Osteocyte (in vitro differentiated cells): ENCODE measurements around the gene NINJ2. TPM values are rescaled to one million over a fixed set of nuclear protein-coding genes. Genes with fewer than 3 reads are reported as not detected.
A peak's percentile ranks its signal among the peaks of the same experiment; 100 is the strongest.

Experiments
- DNase-seq: peaks from one replicate; pipeline ENCODE4 v3.0.0; 2021; ENCODE audit warnings: mixed read lengths; ENCODE audit not compliant: unreplicated experiment; ENCODE audit errors: extremely low spot score
- H3K27ac Mint-ChIP-seq: one replicate; pipeline ENCODE4 v1.8.0; 2021; ENCODE audit warnings: mild to moderate bottlenecking, mixed read lengths; ENCODE audit not compliant: unreplicated experiment
- H3K27me3 Mint-ChIP-seq: one replicate; pipeline ENCODE4 v1.8.0; 2021; ENCODE audit warnings: mixed read lengths; ENCODE audit not compliant: unreplicated experiment
- H3K36me3 Mint-ChIP-seq: one replicate; pipeline ENCODE4 v1.8.0; 2021; ENCODE audit warnings: mixed read lengths; ENCODE audit not compliant: unreplicated experiment
- H3K4me1 Mint-ChIP-seq: one replicate; pipeline ENCODE4 v1.8.0; 2021; ENCODE audit warnings: mixed read lengths; ENCODE audit not compliant: unreplicated experiment
- H3K4me3 Mint-ChIP-seq: one replicate; pipeline ENCODE4 v1.8.0; 2021; ENCODE audit warnings: mild to moderate bottlenecking, moderate library complexity, mixed read lengths; ENCODE audit not compliant: unreplicated experiment
- H3K9me3 Mint-ChIP-seq: one replicate; pipeline ENCODE4 v1.8.0; 2021; ENCODE audit warnings: mixed read lengths; ENCODE audit not compliant: unreplicated experiment
- CTCF ChIP-seq: fragments of 200-600 bp; sonication (generic); IDR thresholded peaks from 2 replicates; pipeline ENCODE4 v1.5.0; 2021; ENCODE audit warnings: antibody characterized with exemption, mild to moderate bottlenecking, moderate library complexity
- total RNA-seq: library from RNA; stranded (reverse); gene quantifications from 2 replicates; pipeline ENCODE4 v1.2.1, GENCODE V29; 2021

The NINJ2 gene
- total RNA-seq, 1 donor from 2014 or later, result 2.3 TPM

GRCh38 chr12:693934-694533 lies 30.8 kb upstream of the NINJ2 start:
- Mint-ChIP-seq H3K4me1 (peaks cover 10% of the 10 kb centered on the region), H3K27ac (no peak overlapping the region), H3K36me3 (peaks cover 1% of the 10 kb centered on the region), H3K9me3 (peaks cover 8% of the 10 kb centered on the region), H3K4me3 (no peak overlapping the region), H3K27me3 (no peaks in the 10 kb centered on the region)
- DNase-seq, result no peak
- no peak for TF ChIP-seq CTCF

- Mint-ChIP-seq H3K27ac (no peak overlapping the region), H3K36me3 (peaks cover 1% of the 10 kb centered on the region)
These were observed 29.0 kb upstream of the NINJ2 start for GRCh38 chr12:692274-692673.

GRCh38 chr12:690466-690865 lies 27.2 kb upstream of the NINJ2 start:
- no peak for TF ChIP-seq CTCF
- peaks cover 1% of the 10 kb centered on the region for H3K36me3 Mint-ChIP-seq

More at GRCh38 chr12:692274-692673, 29.0 kb upstream of the NINJ2 start:
- DNase-seq, result no peak
- Mint-ChIP-seq H3K9me3 (no peaks in the 10 kb centered on the region), H3K4me1 (peaks cover 10% of the 10 kb centered on the region), H3K27me3 (no peaks in the 10 kb centered on the region), H3K4me3 (no peak overlapping the region)
- TF ChIP-seq CTCF, result no peak

GRCh38 chr12:685388-685787 lies 22.1 kb upstream of the NINJ2 start:
- H3K4me3 Mint-ChIP-seq, result no peak overlapping the region
- no peak for DNase-seq
- peaks cover 15% of the 10 kb centered on the region for H3K4me1 Mint-ChIP-seq
- no peaks in the 10 kb centered on the region for H3K9me3 Mint-ChIP-seq
- no peaks in the 10 kb centered on the region for H3K27me3 Mint-ChIP-seq
- H3K27ac Mint-ChIP-seq, result peak overlapping the region; percentile 91
- H3K36me3 Mint-ChIP-seq, result no peaks in the 10 kb centered on the region
- no peak for TF ChIP-seq CTCF

More at GRCh38 chr12:690466-690865, 27.2 kb upstream of the NINJ2 start:
- Mint-ChIP-seq H3K9me3 (no peaks in the 10 kb centered on the region), H3K4me1 (peaks cover 16% of the 10 kb centered on the region), H3K27me3 (no peaks in the 10 kb centered on the region), H3K27ac (no peak overlapping the region), H3K4me3 (no peak overlapping the region)
- no peak for DNase-seq

GRCh38 chr12:684416-684815 lies 21.2 kb upstream of the NINJ2 start:
- Mint-ChIP-seq H3K9me3 (no peaks in the 10 kb centered on the region), H3K27me3 (no peaks in the 10 kb centered on the region), H3K4me3 (no peak overlapping the region), H3K27ac (no peak overlapping the region), H3K4me1 (peaks cover 13% of the 10 kb centered on the region), H3K36me3 (no peaks in the 10 kb centered on the region)
- no peak for TF ChIP-seq CTCF
- DNase-seq, result no peak
